Epidermal melanocyte (primary cell): ENCODE measurements around the gene CKM.
"Not testable (repeated sequence)": the region's sequence is repeated elsewhere in the genome, so short reads cannot be mapped to it uniquely, and the experiment has no call there.

Experiments
- DNase-seq: peaks from one replicate; pipeline ENCODE4 v3.0.0; 2011; ENCODE audit warnings: low spot score; ENCODE audit not compliant: insufficient read length

The CKM gene

DNA sequence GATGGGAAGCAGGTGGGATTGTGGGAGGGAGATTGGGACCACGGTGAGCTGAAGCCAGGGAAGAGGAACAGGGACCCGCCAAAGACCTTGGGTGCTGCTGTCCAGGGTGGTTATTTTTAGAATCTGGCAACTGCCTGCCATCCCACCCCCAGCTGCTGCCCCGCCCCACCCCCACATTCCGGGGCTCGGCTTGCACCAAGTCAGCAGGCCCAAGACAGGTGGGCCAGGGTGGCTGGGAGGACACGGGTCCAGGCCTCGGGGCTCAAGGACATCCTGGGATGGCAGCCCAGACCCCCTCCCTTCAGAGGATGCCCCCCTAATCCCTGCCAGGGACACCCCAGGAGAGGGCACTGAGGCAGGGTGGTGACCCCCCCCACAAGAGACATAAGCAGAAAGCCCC, 827 bp downstream of the CKM start:
- no peak for DNase-seq

- DNase-seq = no peak
Measured at GRCh38 chr19:45320997-45321775, 1.5 kb downstream of the CKM start.

GRCh38 chr19:45315304-45315703, 7.4 kb downstream of the CKM start:
- DNase-seq = no peak

GRCh38 chr19:45314708-45315245, 7.9 kb downstream of the CKM start:
- no peak for DNase-seq

GRCh38 chr19:45312285-45312684, 10.4 kb downstream of the CKM start:
- not testable (repeated sequence) for DNase-seq

DNA sequence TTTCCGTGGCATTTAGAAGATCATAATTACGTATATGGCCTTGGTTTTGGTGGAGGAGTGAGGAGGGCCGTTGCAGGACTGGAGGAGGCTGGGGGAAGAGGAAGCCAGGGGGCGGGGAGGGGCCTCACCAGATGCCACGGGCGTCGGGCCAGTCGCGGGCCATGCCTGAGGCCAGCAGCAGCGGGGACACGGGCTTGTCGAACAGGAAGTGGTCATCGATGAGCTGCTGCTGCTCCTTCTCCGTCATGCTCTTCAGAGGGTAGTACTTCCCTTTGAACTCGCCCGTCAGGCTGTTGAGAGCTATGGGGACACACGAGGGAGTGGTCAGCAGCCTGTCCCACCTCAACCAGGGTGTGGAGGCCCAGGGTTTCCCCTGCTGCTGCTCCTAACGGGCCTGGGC, 11.1 kb downstream of the CKM start:
- DNase-seq = no peak

- not testable (repeated sequence) for DNase-seq
Measured at GRCh38 chr19:45309322-45309721, 13.4 kb downstream of the CKM start.

GRCh38 chr19:45307361-45307760, 15.3 kb downstream of the CKM start:
- no peak for DNase-seq

- no peak for DNase-seq
Measured at GRCh38 chr19:45306518-45307027, 16.1 kb downstream of the CKM start.

DNA sequence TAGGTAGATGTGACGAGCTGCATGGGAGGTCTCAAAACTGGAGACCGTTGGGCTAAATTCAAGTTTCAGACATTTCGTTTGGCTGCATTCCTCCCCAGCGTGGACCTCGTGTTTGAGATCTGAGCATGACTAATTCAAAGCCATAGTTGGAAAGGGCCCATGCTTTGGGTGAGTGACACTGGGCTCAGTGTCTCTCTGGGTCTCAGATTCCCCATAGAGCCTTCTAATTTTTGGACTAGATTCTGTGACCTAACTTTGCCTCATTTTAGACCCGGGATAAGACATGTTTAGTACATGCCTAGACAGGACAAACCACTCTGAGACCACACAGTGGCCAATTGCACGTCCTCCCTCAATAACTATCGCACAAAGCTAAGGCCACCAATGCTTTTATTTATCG, 16.6 kb downstream of the CKM start:
- DNase-seq = no peak

GRCh38 chr19:45305421-45305820, 17.3 kb downstream of the CKM start:
- DNase-seq = no peak

DNA sequence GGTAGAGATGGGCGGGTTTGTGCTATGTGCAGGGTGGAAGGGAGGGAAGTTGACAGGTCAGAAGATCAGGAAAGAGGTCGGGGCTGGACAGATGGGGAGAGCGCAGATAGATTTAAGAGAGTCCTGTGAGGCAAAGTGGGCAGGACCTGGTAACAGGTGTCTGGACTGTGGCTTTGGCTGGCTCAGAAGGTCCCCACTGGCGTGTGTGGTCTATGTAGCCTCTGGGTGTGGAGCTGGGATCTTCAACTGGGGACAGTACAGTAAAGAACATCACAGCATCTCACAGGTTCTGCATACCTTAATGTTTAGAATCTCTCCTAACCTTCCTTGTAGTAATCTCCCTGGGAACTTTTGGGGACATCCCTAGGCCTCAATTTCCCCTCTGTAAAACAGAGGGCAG, 17.7 kb downstream of the CKM start:
- DNase-seq = no peak

- DNase-seq = no peak
Measured at GRCh38 chr19:45304141-45304926, 18.3 kb downstream of the CKM start.

GRCh38 chr19:45303269-45304060, 19.2 kb downstream of the CKM start:
- DNase-seq = no peak

- DNase-seq = no peak
Measured at GRCh38 chr19:45302416-45302815, 20.3 kb downstream of the CKM start.

GRCh38 chr19:45299719-45300118, 23.0 kb downstream of the CKM start:
- DNase-seq = no peak

- no peak for DNase-seq
Measured at GRCh38 chr19:45298264-45298663, 24.4 kb downstream of the CKM start.

DNA sequence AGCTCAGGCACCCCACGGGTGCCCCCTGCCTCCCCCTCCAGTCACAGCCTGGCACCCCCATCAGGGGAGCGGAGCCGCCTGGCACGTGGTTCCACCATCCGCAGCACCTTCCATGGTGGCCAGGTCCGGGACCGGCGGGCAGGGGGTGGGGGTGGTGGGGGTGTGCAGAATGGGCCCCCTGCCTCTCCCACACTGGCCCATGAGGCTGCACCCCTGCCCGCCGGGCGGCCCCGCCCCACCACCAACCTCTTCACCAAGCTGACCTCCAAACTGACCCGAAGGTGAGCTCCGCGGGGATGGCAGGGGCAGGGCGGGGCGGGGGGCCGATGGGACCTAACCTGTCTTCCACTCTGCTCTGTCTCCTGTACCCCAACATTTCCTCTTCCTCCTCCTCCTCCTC, 25.0 kb downstream of the CKM start:
- no peak for DNase-seq

DNA sequence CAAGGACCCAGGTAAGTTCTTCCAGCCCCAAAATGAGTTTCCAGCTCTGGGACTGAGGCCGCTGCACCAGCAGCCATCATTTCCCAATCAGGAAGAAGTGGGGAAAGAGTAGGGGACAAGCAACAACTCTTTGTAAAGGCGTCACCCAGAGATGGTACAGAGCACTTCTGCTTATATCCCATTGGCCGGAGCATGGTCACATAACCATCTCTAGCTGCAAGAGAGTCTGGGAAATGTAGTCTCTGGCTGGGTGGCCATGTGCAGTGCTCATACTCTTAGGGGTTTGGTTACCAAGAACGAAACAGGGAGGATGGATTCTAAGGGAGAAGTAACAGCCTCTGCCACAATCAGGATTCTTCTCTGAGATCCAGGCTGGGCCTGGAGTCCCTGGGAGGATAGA, 26.3 kb downstream of the CKM start:
- DNase-seq = no peak

- no peak for DNase-seq
Measured at GRCh38 chr19:45295873-45296272, 26.8 kb downstream of the CKM start.

DNA sequence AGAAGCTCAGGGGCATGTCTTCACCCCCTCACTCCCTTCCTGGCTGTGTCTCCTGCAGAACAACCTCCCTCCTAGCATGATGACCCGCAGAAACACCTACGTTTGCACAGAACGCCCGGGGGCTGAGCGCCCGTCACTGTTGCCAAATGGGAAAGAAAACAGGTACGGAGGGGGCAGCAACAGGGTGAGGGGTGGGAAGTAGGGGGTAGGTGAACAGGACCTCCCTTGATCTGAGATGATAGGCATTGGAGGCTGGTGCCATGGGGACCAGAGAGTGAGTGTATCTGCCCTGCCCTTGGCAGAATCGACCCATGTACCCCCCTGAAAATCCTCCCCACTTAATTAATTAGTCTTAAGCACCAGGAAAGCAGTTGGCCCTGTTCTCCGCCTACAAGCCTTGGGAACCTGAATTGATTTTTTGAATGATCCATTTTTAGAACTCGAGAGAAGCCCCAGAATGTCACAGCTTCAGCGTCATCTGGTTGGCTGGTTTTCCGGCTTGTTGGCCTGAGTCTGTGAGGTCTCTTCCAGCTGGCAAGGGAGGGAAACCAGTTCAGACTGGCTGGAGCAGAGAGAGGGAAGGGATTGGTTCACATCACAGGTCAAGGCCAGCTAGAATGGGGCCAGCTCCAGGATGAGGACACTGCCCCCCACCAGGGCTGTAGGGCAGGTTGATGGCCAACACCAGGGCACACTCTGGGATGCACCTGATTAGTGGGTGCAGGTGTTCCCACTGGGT, 28.2 kb downstream of the CKM start:
- DNase-seq = no peak
